Neural cell (in vitro differentiated cells): ENCODE data around the gene XRRA1. TPM values are rescaled to one million over a fixed set of nuclear protein-coding genes. Genes with fewer than 3 reads are reported as not detected.

Experiments used
- H2AFZ ChIP-seq: fragments of 200-600, 300-800 bp; sonication (generic), shearing (Covaris generic); 2 replicates; pipeline ENCODE4 v1.6.0; 2014; ENCODE audit warnings: low read depth, mild to moderate bottlenecking, antibody characterized with exemption, low read length, moderate library complexity
- H3F3A ChIP-seq: fragments of 200-600 bp; shearing (Covaris generic); 2 replicates; pipeline ENCODE4 v1.6.1; 2016; ENCODE audit warnings: mild to moderate bottlenecking, moderate library complexity, mixed read lengths, antibody characterized with exemption, low read length; ENCODE audit not compliant: insufficient read depth, poor library complexity, severe bottlenecking
- H3K27ac ChIP-seq: fragments of 200-600, 300-800 bp; sonication (generic), shearing (Covaris generic); 2 replicates; pipeline ENCODE4 v1.5.1; 2014; ENCODE audit warnings: mild to moderate bottlenecking, low read length, moderate library complexity
- H3K27me3 ChIP-seq: fragments of 300-800, 200-600 bp; sonication (generic), shearing (Covaris generic); 2 replicates; pipeline ENCODE4 v1.6.0; 2014; ENCODE audit warnings: mild to moderate bottlenecking, low read depth, low read length, moderate library complexity; ENCODE audit not compliant: insufficient read depth
- H3K36me3 ChIP-seq: fragments of 300-800, 200-600 bp; sonication (generic), shearing (Covaris generic); 2 replicates; pipeline ENCODE4 v1.5.1; 2014; ENCODE audit warnings: mild to moderate bottlenecking, antibody characterized with exemption, low read length, moderate library complexity; ENCODE audit not compliant: insufficient read depth
- H3K4me2 ChIP-seq: fragments of 300-800, 200-600 bp; sonication (generic), shearing (Covaris generic); 2 replicates; pipeline ENCODE4 v1.6.0; 2014; ENCODE audit warnings: mild to moderate bottlenecking, low read length
- H3K4me3 ChIP-seq: fragments of 300-800, 200-600 bp; sonication (generic), shearing (Covaris generic); 2 replicates; pipeline ENCODE4 v1.5.1; 2014; ENCODE audit warnings: mild to moderate bottlenecking, low read length, moderate library complexity
- H3K79me2 ChIP-seq: fragments of 200-600 bp; shearing (Covaris generic); replicated peaks from 2 replicates; pipeline ENCODE4 v1.6.0; 2014; ENCODE audit warnings: mild to moderate bottlenecking, low read length, moderate library complexity; ENCODE audit not compliant: insufficient read depth
- H3K9ac ChIP-seq: fragments of 300-800, 200-600 bp; sonication (generic), shearing (Covaris generic); 2 replicates; pipeline ENCODE4 v1.6.1; 2016; ENCODE audit warnings: mild to moderate bottlenecking, low read length, mixed read lengths
- H3K9me2 ChIP-seq: fragments of 200-600 bp; shearing (Covaris generic); 2 replicates; pipeline ENCODE4 v1.6.1; 2016; ENCODE audit warnings: mild to moderate bottlenecking, low read length, mixed read lengths; ENCODE audit not compliant: insufficient read depth
- H3K9me3 ChIP-seq: fragments of 200-600, 300-800 bp; sonication (generic), shearing (Covaris generic); 2 replicates; pipeline ENCODE4 v1.6.1; 2016; ENCODE audit warnings: mild to moderate bottlenecking, mixed run types, low read length, moderate library complexity, mixed read lengths
- H4K20me1 ChIP-seq: fragments of 200-600 bp; shearing (Covaris generic); 2 replicates; pipeline ENCODE4 v1.6.1; 2016; ENCODE audit warnings: mild to moderate bottlenecking, mixed run types; ENCODE audit not compliant: insufficient read depth
- CTCF ChIP-seq: fragments of 450-650 bp; IDR thresholded peaks from 2 replicates; pipeline ENCODE4 v1.5.1; 2014; ENCODE audit warnings: antibody characterized with exemption, mild to moderate bottlenecking, moderate library complexity; ENCODE audit not compliant: poor library complexity, severe bottlenecking
- EP300 ChIP-seq: fragments of 450-650 bp; conservative IDR thresholded peaks from 2 replicates; pipeline ENCODE4 v1.6.1; 2014; ENCODE audit warnings: antibody characterized with exemption, mild to moderate bottlenecking, moderate library complexity; ENCODE audit not compliant: poor library complexity, severe bottlenecking
- EZH2 ChIP-seq: fragments of 200-600, 300-800 bp; shearing (Covaris generic), sonication (generic); IDR thresholded peaks from 2 replicates; pipeline ENCODE4 v1.6.1; 2014; ENCODE audit warnings: antibody characterized with exemption, low read length, borderline replicate concordance, mild to moderate bottlenecking; ENCODE audit not compliant: insufficient read depth, poor library complexity, severe bottlenecking
- MXI1 ChIP-seq: fragments of 450-650 bp; conservative IDR thresholded peaks from 2 replicates; pipeline ENCODE4 v1.6.1; 2014; ENCODE audit warnings: antibody characterized with exemption, mild to moderate bottlenecking; ENCODE audit not compliant: poor library complexity, severe bottlenecking
- POLR2AphosphoS5 ChIP-seq: IDR thresholded peaks from 2 replicates; pipeline ENCODE4 v1.6.1; 2012
- RAD21 ChIP-seq: fragments of 450-650 bp; conservative IDR thresholded peaks from 2 replicates; pipeline ENCODE4 v1.6.1; 2014; ENCODE audit warnings: antibody characterized with exemption, mild to moderate bottlenecking, moderate library complexity
- REST ChIP-seq: IDR thresholded peaks from 2 replicates; pipeline ENCODE4 v1.6.1; 2012; ENCODE audit warnings: borderline replicate concordance
- TAF1 ChIP-seq: IDR thresholded peaks from 2 replicates; pipeline ENCODE4 v1.6.1; 2012; ENCODE audit warnings: low read depth
- polyA plus RNA-seq: library from polyadenylated mRNA; depleted of rRNA; stranded (reverse); fragments of >200 nt; gene quantifications from 2 replicates; pipeline ENCODE4 v1.2.3, GENCODE V29; 2014

XRRA1 gene
- polyA plus RNA-seq, 1 donor from 2014 or later = 2.7 TPM

- no peaks in the 10 kb centered on the region for H3K79me2 ChIP-seq
- no peaks in the 10 kb centered on the region for H4K20me1 ChIP-seq
- H3K9me2 ChIP-seq = no peaks in the 10 kb centered on the region
- no peaks in the 10 kb centered on the region for H3K36me3 ChIP-seq
- no peak overlapping the region for H3K9ac ChIP-seq
- H3F3A ChIP-seq = no peaks in the 10 kb centered on the region
- H3K27me3 ChIP-seq = no peaks in the 10 kb centered on the region
- no peak overlapping the region for H3K4me2 ChIP-seq
- no peak overlapping the region for H3K27ac ChIP-seq
- no peaks in the 10 kb centered on the region for H3K9me3 ChIP-seq
- no peak overlapping the region for H3K4me3 ChIP-seq
- TF ChIP-seq POLR2AphosphoS5 (no peak), EZH2 (no peak), MXI1 (no peak), CTCF (no peak), REST (no peak), TAF1 (no peak)
- no peak overlapping the region for H2AFZ ChIP-seq
Observed at GRCh38 chr11:74923125-74923524, 25.8 kb downstream of the XRRA1 start.

- no peaks in the 10 kb centered on the region for H3K9me2 ChIP-seq
- no peak for TF ChIP-seq EP300
- TF ChIP-seq TAF1 = no peak
- TF ChIP-seq RAD21 = no peak
- no peak for TF ChIP-seq REST
- TF ChIP-seq POLR2AphosphoS5 = no peak
- TF ChIP-seq CTCF = no peak
- TF ChIP-seq EZH2 = no peak
- no peaks in the 10 kb centered on the region for H3F3A ChIP-seq
- no peak overlapping the region for H3K9ac ChIP-seq
- H4K20me1 ChIP-seq = no peaks in the 10 kb centered on the region
- no peaks in the 10 kb centered on the region for H3K27me3 ChIP-seq
- H3K4me2 ChIP-seq = no peak overlapping the region
- H3K36me3 ChIP-seq = no peaks in the 10 kb centered on the region
- no peaks in the 10 kb centered on the region for H3K9me3 ChIP-seq
- H3K79me2 ChIP-seq = no peaks in the 10 kb centered on the region
- H2AFZ ChIP-seq = no peak overlapping the region
- H3K4me3 ChIP-seq = no peak overlapping the region
- H3K27ac ChIP-seq = no peak overlapping the region
Observed at GRCh38 chr11:74909812-74910211, 39.1 kb downstream of the XRRA1 start.
